ES-I3 (cell line): ENCODE measurements around the gene STK24.
"Not testable (repeated sequence)": the region's sequence is repeated elsewhere in the genome, so short reads cannot be mapped to it uniquely, and the experiment has no call there.

ENCODE experiments used
- H3K36me3 ChIP-seq: 2 replicates; pipeline ENCODE4 v1.6.1; 2013; ENCODE audit warnings: mild to moderate bottlenecking, low read length, control low read depth, moderate library complexity; ENCODE audit not compliant: insufficient read depth
- H3K4me1 ChIP-seq: 2 replicates; pipeline ENCODE4 v1.6.1; 2013; ENCODE audit warnings: mild to moderate bottlenecking, control low read depth, low read length; ENCODE audit not compliant: insufficient read depth
- H3K9ac ChIP-seq: 2 replicates; pipeline ENCODE4 v1.6.1; 2013; ENCODE audit warnings: low read depth, mild to moderate bottlenecking, low read length, moderate library complexity
- H3K9me3 ChIP-seq: 2 replicates; pipeline ENCODE4 v1.6.1; 2013; ENCODE audit warnings: mild to moderate bottlenecking, low read length, moderate library complexity; ENCODE audit not compliant: control insufficient read depth, insufficient read depth

STK24 gene

DNA sequence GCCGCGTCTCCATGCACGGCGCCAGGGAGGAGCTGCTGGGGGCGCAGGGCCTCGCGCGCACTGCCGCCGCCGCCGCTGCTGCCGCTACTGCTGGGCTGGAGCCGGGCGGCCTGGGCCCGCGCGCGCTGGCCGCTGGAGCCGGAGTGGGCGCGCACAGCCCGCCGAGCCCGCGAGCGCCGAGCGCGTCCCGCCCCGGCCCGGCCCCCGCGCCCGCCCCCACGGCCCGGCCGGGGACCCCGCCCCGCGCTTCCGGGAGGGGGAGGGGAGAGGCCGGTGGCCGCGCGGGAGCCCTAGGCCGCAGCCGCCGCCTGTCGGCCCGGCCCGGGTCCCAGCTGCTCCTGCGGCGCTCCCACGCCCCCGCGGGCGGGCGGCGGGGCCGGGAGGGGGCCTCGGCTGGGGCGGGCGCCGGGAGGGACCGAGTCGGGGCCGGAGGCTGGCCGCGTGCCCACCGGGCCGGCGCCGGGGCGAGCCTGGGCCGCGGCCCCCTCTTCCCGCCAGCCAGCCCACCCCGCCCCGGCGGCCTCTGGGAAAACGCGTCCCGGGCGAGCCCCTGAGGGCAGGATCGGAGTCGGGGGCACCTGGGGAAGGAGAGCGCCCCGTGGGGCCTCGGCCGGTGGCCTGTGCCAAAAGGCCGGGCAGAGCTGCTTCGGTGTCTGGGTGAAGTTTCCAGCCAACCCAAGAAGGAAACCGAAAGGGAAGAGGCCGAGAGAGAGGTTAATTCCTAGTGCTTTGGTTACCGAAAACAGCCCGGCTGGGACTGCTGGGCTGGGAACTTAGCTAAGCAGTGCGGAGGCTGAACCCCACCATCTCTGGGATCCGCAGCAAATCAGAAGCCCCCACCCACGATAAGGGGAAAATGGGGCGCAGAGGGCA is at the start of gene STK24:
Gene STK24 (minus strand): TSS at position 145 of the 873 bp plus-strand sequence. CDS start 321 bp downstream, outside the sequence.
- Histone ChIP-seq H3K9ac (peak within 1 kb of the TSS; percentile 98), H3K36me3 (no peaks in the 10 kb centered on the region; the same call in 1 of the 2 replicates), H3K9me3 (no peaks in the 10 kb centered on the region), H3K4me1 (peaks cover 29% of the 10 kb centered on the region)

DNA sequence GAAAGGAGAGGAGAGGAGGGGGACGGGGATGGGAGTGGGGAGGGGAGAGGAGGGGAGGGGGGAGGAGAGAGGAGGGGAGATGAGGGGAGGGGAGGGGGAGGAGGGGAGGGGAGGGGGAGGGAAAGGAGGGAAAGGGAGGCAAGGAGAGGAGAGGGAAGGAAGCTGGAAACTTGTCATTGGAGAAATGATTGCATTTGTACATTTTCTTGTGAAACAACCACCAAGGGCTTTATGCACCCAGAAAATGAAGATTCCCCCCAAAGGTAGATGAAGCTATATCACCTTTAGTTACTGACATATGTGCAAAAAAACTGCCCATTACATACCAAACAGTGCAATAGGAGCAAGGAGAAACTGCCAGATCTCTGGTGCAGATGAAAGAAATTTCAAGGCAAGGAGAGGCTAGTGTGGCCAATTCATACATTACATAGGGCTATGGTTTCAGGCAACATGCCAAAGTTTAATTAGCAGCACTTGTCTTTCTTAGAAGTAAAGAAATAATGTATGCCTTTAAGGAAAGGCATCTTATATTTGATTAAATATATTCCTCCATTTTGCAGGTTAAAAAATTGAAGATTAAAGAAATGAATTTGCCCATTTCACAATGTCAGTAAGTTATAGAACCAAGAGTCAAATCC is 49.5 kb upstream of the STK24 start:
- Histone ChIP-seq H3K4me1 (no peaks in the 10 kb centered on the region), H3K9me3 (no peaks in the 10 kb centered on the region), H3K36me3 (no peaks in the 10 kb centered on the region), H3K9ac (no peak overlapping the region)

DNA sequence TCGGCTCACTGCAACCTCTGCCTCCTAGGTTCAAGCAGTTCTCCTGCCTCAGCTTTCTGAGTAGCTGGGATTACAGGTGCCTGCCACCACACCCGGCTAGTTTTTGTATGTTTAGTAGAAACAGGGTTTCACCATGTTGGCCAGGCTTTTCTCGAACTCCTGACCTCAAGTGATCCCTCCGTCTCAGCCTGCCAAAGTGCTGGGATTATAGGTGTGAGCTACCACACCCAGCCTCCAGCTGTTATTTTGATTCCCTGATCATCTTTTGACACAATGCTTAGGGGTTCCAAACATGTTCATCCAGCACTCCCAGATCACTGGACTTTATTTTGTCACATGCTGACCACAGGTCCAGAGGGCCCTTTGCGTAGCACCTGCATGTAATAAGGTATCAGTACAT is 47.7 kb upstream of the STK24 start:
- not testable (repeated sequence) for H3K4me1 ChIP-seq, H3K36me3 ChIP-seq, H3K9me3 ChIP-seq, H3K9ac ChIP-seq

DNA sequence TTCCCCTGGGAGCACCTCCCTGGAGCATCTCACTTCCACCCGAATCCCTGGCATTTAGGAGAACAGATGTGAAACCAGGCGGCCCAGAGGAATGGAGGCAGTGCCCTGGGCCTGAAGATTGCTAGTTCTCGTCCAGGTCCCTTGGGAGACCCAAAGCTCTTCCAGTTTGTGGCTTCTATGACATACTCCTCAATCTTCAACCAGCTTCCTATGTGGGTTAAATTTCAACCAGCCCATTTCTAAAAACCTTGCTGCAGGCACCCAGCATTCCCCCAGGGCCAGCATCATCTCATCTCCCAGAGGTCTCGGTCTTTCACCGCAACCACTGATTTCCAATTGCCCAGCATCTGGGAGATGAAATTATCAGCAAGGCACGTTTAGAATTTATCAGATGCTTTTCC is 46.0 kb upstream of the STK24 start:
- Histone ChIP-seq H3K9me3 (no peaks in the 10 kb centered on the region), H3K9ac (no peak overlapping the region), H3K4me1 (no peaks in the 10 kb centered on the region), H3K36me3 (no peaks in the 10 kb centered on the region)

DNA sequence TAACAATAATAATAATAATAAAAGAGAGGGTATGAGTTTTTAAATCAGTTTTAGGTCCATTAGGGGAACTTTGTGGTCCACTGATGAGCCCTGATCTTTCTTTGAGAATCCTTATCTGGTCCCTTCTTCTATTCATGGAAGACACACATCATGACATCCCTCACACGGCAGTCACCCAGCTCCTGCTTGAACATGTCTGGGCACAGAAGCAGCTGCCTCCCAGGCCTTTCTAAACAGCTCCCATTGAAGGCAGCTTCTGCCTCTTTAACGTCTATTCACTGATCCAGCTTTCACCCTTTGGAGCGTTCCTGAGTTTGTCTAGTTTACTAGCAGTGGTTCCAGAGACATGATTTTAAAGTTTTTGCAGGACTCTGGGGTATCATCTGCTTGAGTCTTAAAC is 42.6 kb upstream of the STK24 start:
- H3K9ac ChIP-seq = no peak overlapping the region
- no peaks in the 10 kb centered on the region for H3K36me3 ChIP-seq
- no peaks in the 10 kb centered on the region for H3K4me1 ChIP-seq
- H3K9me3 ChIP-seq = no peaks in the 10 kb centered on the region

DNA sequence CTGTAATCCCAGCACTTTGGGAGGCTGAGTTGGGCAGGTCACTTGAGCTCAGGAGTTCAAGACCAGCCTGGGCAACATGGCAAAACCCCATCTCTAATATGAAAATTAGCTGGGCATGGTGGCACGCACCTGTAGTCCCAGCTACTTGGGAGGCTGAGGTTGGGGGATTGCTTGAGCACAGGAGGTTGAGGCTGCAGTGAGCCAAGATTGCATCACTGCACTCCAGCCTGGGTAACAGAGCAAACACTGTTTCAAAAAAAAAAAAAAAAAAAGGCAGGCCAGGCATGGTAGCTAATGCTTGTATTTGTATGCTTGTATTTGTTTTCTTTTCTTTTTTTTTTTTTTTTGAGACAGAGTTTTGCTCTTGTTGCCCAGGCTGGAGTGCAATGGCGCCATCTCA is 38.7 kb upstream of the STK24 start:
- not testable (repeated sequence) for H3K9ac ChIP-seq, H3K36me3 ChIP-seq, H3K9me3 ChIP-seq, H3K4me1 ChIP-seq

DNA sequence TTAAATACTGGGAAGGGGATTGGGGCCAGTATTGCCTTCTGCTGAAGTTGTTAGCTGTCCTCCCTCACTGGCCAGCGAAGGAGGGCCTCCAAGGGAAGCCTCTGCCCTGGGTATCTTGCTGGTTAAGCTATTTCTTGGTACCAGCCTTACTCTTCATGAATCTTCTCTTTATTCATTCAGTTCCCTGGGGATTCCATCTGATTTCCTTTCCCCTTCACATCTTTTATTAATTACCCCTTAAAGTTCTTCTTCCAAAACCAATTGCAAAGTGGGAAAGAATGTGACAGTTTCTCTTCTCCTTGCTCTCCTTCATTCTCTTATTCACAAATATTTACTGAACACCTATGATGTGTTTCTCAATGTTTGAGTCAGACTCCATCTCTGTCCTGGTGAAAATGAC is 36.7 kb upstream of the STK24 start:
- no peaks in the 10 kb centered on the region for H3K9me3 ChIP-seq
- no peaks in the 10 kb centered on the region for H3K4me1 ChIP-seq
- H3K36me3 ChIP-seq = no peaks in the 10 kb centered on the region
- no peak overlapping the region for H3K9ac ChIP-seq

DNA sequence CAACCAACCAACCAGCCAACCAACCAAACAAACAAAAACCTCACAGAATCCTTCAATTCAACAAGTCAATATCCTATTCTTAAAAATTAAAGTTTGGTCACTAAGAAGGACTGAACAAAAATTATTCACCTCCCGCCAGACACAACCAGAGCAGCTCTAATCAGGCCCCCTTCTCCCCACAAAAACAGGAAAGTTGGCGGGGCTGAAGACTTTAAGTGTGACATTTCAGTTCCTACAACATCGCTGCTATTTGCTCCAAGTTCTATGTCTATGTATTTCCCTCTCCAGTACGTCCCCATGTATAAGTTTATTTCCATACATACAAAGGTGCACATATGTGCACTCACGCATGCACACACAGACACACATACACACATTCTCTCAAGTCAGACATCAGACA is 32.8 kb upstream of the STK24 start:
- Histone ChIP-seq H3K4me1 (no peaks in the 10 kb centered on the region), H3K9ac (no peak overlapping the region), H3K36me3 (no peaks in the 10 kb centered on the region), H3K9me3 (no peaks in the 10 kb centered on the region)

DNA sequence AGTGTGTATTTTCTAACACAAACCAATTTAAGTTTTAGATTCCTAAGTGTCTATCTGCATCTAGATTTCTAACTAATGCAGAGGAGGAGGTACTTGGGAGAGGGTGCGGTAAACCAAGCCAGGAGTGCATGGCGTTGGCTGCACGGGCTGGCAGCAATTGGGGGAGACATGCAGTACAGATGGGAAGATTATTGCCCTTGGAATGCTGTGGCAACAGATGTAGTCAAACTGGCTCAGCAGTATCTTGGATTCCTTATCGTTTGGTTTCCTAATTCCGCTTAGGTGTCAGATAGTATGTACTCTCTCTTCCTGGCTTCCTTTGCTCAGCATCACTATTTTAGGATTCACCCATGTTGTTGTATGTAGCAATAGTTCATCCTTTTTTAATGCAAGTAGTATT is 29.4 kb upstream of the STK24 start:
- Histone ChIP-seq H3K9ac (no peak overlapping the region), H3K4me1 (no peaks in the 10 kb centered on the region), H3K9me3 (no peaks in the 10 kb centered on the region), H3K36me3 (no peaks in the 10 kb centered on the region)

DNA sequence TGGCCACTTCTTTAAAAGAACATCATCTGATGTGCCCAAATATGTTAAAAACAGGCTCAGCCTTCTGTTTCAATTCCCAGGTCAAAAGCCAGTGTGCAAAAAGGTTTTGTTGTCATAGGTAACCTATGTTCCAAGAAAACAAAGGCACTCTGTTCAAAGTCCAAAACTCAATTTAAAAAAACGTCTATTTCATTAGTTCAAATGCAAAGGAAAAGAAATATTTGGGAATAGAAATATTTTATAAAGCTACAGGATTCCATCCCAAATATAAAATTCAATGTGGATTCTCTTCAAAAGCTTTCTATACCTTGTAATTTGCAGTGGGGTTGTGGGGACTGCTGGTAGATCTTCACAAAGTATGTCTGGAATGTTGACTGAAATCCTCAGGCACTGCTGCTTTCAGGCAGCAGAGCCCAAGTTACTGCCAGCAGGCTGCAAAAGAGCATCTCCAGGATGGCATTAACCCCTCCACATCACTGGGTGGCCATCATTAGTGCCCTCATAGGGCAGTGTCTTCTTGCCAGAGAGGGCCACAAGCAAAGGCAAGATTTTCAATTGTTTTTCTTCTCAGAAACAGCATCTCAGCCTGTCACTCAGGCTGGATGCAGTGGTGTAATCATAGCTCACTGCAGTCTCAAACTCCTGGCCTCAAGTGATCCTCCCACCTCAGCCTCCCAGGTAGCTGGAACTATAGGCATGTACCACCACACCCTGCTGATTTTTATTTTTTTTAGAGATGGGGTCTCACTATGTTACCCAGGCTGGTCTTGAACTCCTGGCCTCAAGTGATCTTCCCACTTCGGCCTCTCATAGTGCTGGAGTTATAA is 22.8 kb upstream of the STK24 start:
- Histone ChIP-seq H3K4me1 (peaks cover 9% of the 10 kb centered on the region; the same call in 1 of the 2 replicates), H3K9me3 (no peaks in the 10 kb centered on the region), H3K36me3 (no peaks in the 10 kb centered on the region), H3K9ac (no peak overlapping the region)

DNA sequence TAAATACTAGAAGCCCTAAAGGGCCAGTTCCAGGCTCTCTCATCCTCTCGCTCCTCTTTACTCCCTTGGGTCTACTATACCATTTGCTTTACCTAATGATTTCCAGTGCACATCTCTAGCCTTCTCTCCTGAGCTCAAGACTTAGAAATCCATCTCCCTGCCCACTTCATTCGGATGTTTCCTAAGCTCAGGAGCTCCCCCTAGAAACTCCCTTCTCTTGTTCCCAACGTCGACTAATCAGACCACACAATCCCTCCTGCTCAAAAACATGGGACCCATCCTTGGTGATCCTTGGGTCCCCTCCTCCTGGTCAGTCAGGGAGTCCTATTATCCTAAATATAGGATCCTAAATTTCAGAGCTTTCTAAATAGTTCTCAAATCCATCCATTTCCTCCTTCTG is 21.1 kb upstream of the STK24 start:
- no peaks in the 10 kb centered on the region for H3K36me3 ChIP-seq
- no peaks in the 10 kb centered on the region for H3K9me3 ChIP-seq
- H3K4me1 ChIP-seq = peaks cover 9% of the 10 kb centered on the region; the same call in 1 of the 2 replicates
- no peak overlapping the region for H3K9ac ChIP-seq

DNA sequence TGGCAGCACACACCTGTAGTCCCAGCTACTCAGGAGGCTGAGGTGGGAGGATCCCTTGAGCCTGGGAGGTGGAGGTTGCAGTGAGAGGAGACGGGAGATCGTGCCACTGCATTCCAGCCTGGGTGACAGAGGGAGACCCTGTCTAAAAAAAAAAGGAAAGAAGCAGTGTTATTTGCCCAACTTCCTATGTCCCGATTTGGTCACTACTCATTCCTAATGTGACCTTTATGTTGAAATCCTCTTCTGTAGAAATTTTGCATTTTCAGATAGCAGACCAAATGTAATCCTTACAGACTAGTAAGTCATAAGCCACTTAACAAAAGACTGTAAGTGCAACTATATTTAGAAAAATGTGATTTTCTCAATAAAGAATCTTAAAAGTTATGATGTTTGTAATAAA is 18.2 kb upstream of the STK24 start:
- Histone ChIP-seq H3K9ac (no peak overlapping the region), H3K4me1 (peaks cover 9% of the 10 kb centered on the region; the same call in 1 of the 2 replicates), H3K36me3 (no peaks in the 10 kb centered on the region), H3K9me3 (no peaks in the 10 kb centered on the region)

DNA sequence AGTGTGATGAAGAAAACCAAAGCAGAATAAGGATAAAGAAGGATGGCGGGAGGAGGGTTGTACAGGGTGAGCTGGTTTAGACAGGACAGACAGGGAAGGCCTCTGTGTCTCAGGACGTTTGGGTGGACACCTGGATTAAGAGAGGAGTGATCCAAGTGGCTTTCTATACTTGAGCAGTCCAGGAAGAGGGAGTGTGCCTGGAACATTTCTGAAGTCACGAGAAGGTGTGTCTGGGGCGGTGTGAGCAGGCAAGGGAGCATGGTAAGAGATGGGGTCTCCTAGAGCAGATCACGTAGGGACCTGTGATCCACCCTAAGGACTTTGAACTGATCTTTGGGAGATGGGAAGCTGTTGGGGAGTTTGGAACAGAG is 15.4 kb upstream of the STK24 start:
- Histone ChIP-seq H3K4me1 (no peaks in the 10 kb centered on the region), H3K9me3 (no peaks in the 10 kb centered on the region), H3K9ac (no peak overlapping the region), H3K36me3 (no peaks in the 10 kb centered on the region)

DNA sequence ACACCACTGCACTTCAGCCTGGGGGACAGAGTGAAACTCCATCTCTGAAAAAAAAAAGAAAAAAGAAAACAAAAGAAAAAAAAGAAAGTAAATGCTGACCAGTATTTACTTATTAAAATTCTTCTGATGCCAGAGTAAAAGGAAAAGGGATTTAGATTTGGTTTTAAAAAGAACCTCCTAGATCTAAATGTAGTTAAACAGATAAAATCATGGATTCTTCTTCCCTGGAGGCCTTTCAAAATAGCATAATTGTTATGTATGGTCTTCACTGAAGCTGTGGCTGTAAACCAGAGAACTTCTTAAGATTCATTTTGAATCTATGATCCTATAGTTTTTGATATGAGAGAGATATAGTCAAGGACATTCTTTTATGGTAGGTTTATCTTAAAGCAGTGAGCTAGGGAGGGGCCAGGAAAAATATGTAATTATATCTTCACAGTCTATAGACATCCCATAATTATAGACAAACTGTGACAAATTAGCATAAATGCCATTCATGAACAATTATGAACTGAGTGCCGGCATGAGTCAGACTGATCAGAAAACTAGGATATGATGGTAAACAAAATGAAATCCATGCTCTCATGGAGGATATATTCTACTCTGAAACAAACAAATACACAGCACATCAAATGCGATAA is 14.9 kb upstream of the STK24 start:
- no peaks in the 10 kb centered on the region for H3K36me3 ChIP-seq
- no peaks in the 10 kb centered on the region for H3K9me3 ChIP-seq
- no peaks in the 10 kb centered on the region for H3K4me1 ChIP-seq
- H3K9ac ChIP-seq = no peak overlapping the region
